H1 (cell line): ENCODE results near the gene PALD1. TPM values are rescaled to one million over a fixed set of nuclear protein-coding genes. Genes with fewer than 3 reads are reported as not detected.
A peak's percentile ranks its signal among the peaks of the same experiment; 100 is the strongest.

Source experiments
- CTCF ChIA-PET: fragments of 300-600 bp; sonication (Branson Sonifier 250); formaldehyde crosslinking; loops from one replicate; lab custom pipeline; 2021; ENCODE audit not compliant: partially characterized antibody; lab: Charles Lee
- POLR2A ChIA-PET: fragments of 300-600 bp; sonication (Branson Sonifier 250); formaldehyde crosslinking; loops from one replicate; lab custom pipeline; 2021; ENCODE audit warnings: inconsistent platforms; ENCODE audit not compliant: partially characterized antibody; lab: Charles Lee
- DNase-seq, 2 experiments: peaks; one replicate each; pipeline versions ENCODE4 v3.0.0 to v3.0.0-alpha.2; 2010 to 2022; ENCODE audit warnings: low spot score in 2 of 2, low read depth in 1 of 2, mixed read lengths in 1 of 2
- FAIRE-seq: peaks from 2 replicates; lab custom pipeline; 2011; peaks lifted over from hg19 to GRCh38; lab: Jason Lieb, UNC
- H2AFZ ChIP-seq: 2 replicates; pipeline ENCODE4 v1.8.1; 2012; ENCODE audit warnings: low read length, inconsistent platforms
- H2AK5ac ChIP-seq: 2 replicates; pipeline ENCODE4 v1.6.1; 2013; ENCODE audit warnings: low read depth, low read length
- H2BK120ac ChIP-seq: replicated peaks from 2 replicates; pipeline ENCODE3; 2013; ENCODE audit warnings: low read depth, low read length, inconsistent platforms
- H2BK12ac ChIP-seq: 2 replicates; pipeline ENCODE4 v1.6.1; 2013; ENCODE audit warnings: low read depth, low read length
- H2BK15ac ChIP-seq: 2 replicates; pipeline ENCODE4 v1.6.1; 2013; ENCODE audit warnings: low read length
- H2BK20ac ChIP-seq: 2 replicates; pipeline ENCODE4 v1.6.1; 2013; ENCODE audit warnings: low read length
- H2BK5ac ChIP-seq: 2 replicates; pipeline ENCODE4 v1.6.1; 2013; ENCODE audit warnings: low read depth, low read length
- H3K14ac ChIP-seq: 2 replicates; pipeline ENCODE4 v1.6.1; 2013; ENCODE audit warnings: inconsistent platforms; ENCODE audit not compliant: insufficient read length
- H3K18ac ChIP-seq: 2 replicates; pipeline ENCODE4 v1.6.1; 2013; ENCODE audit warnings: low read length; ENCODE audit errors: extremely low read depth
- H3K23ac ChIP-seq: 2 replicates; pipeline ENCODE4 v1.6.1; 2013; ENCODE audit warnings: inconsistent platforms; ENCODE audit not compliant: insufficient read length
- H3K23me2 ChIP-seq: 2 replicates; pipeline ENCODE4 v1.6.1; 2013; ENCODE audit warnings: low read depth, low read length
- H3K27ac ChIP-seq: 2 replicates; pipeline ENCODE4 v1.6.1; 2011; ENCODE audit warnings: low read depth, low read length, inconsistent platforms
- H3K27me3 ChIP-seq, 4 experiments: replicated peaks in 1 of 4; 1 replicate in 1 of 4; 2 replicates in 3 of 4; pipeline versions ENCODE4 v1.6.1 to v1.8.1; 2011 to 2013; ENCODE audit warnings: low read length in 3 of 4, mild to moderate bottlenecking in 3 of 4, inconsistent platforms in 2 of 4, mixed read lengths in 2 of 4, moderate library complexity in 1 of 4; ENCODE audit not compliant: control insufficient read depth in 3 of 4, insufficient read depth in 3 of 4; ENCODE audit errors: extremely low read depth in 1 of 4
- H3K36me3 ChIP-seq, 4 experiments: 2 replicates each; pipeline versions ENCODE4 v1.6.1 to v1.8.1; 2011 to 2013; ENCODE audit warnings: mild to moderate bottlenecking in 4 of 4, low read length in 3 of 4, moderate library complexity in 2 of 4, control low read depth in 1 of 4, inconsistent platforms in 1 of 4; ENCODE audit not compliant: insufficient read depth in 4 of 4, control insufficient read depth in 2 of 4
- H3K4ac ChIP-seq: replicated peaks from 2 replicates; pipeline ENCODE3; 2013; ENCODE audit warnings: low read length, low read depth, mixed read lengths, inconsistent platforms; ENCODE audit not compliant: insufficient read length
- H3K4me1 ChIP-seq, 4 experiments: replicated peaks in 1 of 4; 1 replicate in 1 of 4; 2 replicates in 3 of 4; pipeline versions ENCODE4 v1.6.1 to v1.8.1; 2011 to 2013; ENCODE audit warnings: low read length in 3 of 4, inconsistent platforms in 2 of 4, mixed read lengths in 1 of 4; ENCODE audit not compliant: insufficient read depth in 4 of 4, control insufficient read depth in 3 of 4
- H3K4me2 ChIP-seq, 2 experiments: 2 replicates each; pipeline versions ENCODE4 v1.6.1 to v1.8.1; 2011 to 2013; ENCODE audit warnings: low read depth in 2 of 2, low read length in 2 of 2, control low read depth in 1 of 2, inconsistent platforms in 1 of 2, mild to moderate bottlenecking in 1 of 2; ENCODE audit not compliant: insufficient read depth in 1 of 2
- H3K4me3 ChIP-seq, 4 experiments: fragments of 200-600, 300-600 bp in 1 of 4; sonication (generic), shearing (Covaris generic), sonication (Bioruptor Twin) in 1 of 4; 2 replicates each; pipeline versions ENCODE4 v1.5.1 to v1.8.1; 2011 to 2016; ENCODE audit warnings: low read length in 4 of 4, low read depth in 3 of 4, control low read depth in 2 of 4, inconsistent platforms in 2 of 4, mild to moderate bottlenecking in 2 of 4, mixed read lengths in 1 of 4, moderate library complexity in 1 of 4; ENCODE audit not compliant: insufficient read depth in 2 of 4; ENCODE audit errors: extremely low read depth in 1 of 4
- H3K56ac ChIP-seq: replicated peaks from 2 replicates; pipeline ENCODE3; 2013; ENCODE audit warnings: low read depth, mild to moderate bottlenecking, mixed read lengths, low read length, inconsistent platforms; ENCODE audit not compliant: insufficient read length
- H3K79me1 ChIP-seq: 2 replicates; pipeline ENCODE4 v1.6.1; 2013; ENCODE audit warnings: low read depth, low read length, control low read depth
- H3K79me2 ChIP-seq, 2 experiments: 2 replicates each; pipeline versions ENCODE4 v1.6.1 to v1.8.1; 2012 to 2013; ENCODE audit warnings: low read length in 2 of 2, mild to moderate bottlenecking in 2 of 2, inconsistent platforms in 1 of 2; ENCODE audit not compliant: insufficient read depth in 2 of 2, control insufficient read depth in 1 of 2
- H3K9ac ChIP-seq, 4 experiments: replicated peaks in 1 of 4; 1 replicate in 1 of 4; 2 replicates in 3 of 4; pipeline versions ENCODE4 v1.6.1 to v1.8.1; 2011 to 2013; ENCODE audit warnings: low read depth in 3 of 4, low read length in 3 of 4, control low read depth in 2 of 4, mild to moderate bottlenecking in 2 of 4, moderate library complexity in 2 of 4, inconsistent platforms in 1 of 4; ENCODE audit errors: extremely low read depth in 1 of 4
- H3K9me3 ChIP-seq, 2 experiments: 2 replicates each; pipeline versions ENCODE4 v1.6.1 to v1.8.1; 2012 to 2013; ENCODE audit warnings: mild to moderate bottlenecking in 2 of 2, moderate library complexity in 2 of 2, control low read depth in 1 of 2, inconsistent platforms in 1 of 2, low read depth in 1 of 2, low read length in 1 of 2, mixed read lengths in 1 of 2; ENCODE audit not compliant: insufficient read depth in 2 of 2
- H4K20me1 ChIP-seq, 2 experiments: replicated peaks in 1 of 2; 2 replicates each; pipeline versions ENCODE3 to v1.8.1; 2011 to 2013; ENCODE audit warnings: inconsistent platforms in 2 of 2, low read length in 2 of 2, mild to moderate bottlenecking in 1 of 2; ENCODE audit not compliant: insufficient read depth in 2 of 2, control insufficient read depth in 1 of 2
- H4K5ac ChIP-seq: 2 replicates; pipeline ENCODE4 v1.6.1; 2013; ENCODE audit warnings: low read length, low read depth, mixed read lengths, inconsistent platforms; ENCODE audit not compliant: insufficient read length
- H4K8ac ChIP-seq: 2 replicates; pipeline ENCODE4 v1.8.0; 2013; ENCODE audit warnings: mild to moderate bottlenecking, moderate library complexity, low read length, inconsistent platforms; ENCODE audit not compliant: insufficient read depth; ENCODE audit errors: extremely low read depth
- H4K91ac ChIP-seq: replicated peaks from 2 replicates; pipeline ENCODE3; 2013; ENCODE audit warnings: low read length, mixed read lengths, inconsistent platforms; ENCODE audit not compliant: insufficient read length
- CEBPB ChIP-seq: IDR thresholded peaks from 2 replicates; pipeline ENCODE4 v1.6.1; 2012; ENCODE audit warnings: low read depth, low read length
- SIRT6 ChIP-seq: IDR thresholded peaks from one replicate; pipeline ENCODE4 v1.7.1; 2012; ENCODE audit warnings: low read length, inconsistent platforms
- WGBS, 2 experiments: shearing (Covaris generic) in 1 of 2; methylation state at CpG; one replicate each; pipeline versions ENCODE4 v1.1.6 to v1.1.7; 2013 to 2015; ENCODE audit warnings: low lambda C conversion rate in 2 of 2, mixed read lengths in 2 of 2, inconsistent platforms in 1 of 2, low coverage in 1 of 2, missing lambda C conversion rate in 1 of 2; ENCODE audit not compliant: insufficient replicate concordance in 2 of 2, insufficient coverage in 1 of 2, insufficient read length in 1 of 2; ENCODE audit errors: extremely low coverage in 1 of 2, missing lambda C conversion rate in 1 of 2; 5-methylcytosine and 5-hydroxymethylcytosine counted together
- polyA plus RNA-seq, 7 experiments: library from polyadenylated mRNA; depleted of rRNA in 3 of 7; stranded (reverse) in 5 of 7; unstranded in 2 of 7; fragments of >200 nt in 5 of 7; fragments of 200-250 nt in 2 of 7; gene quantifications; 1 replicate in 5 of 7; 2 replicates in 1 of 7; 4 replicates in 1 of 7; pipeline versions ENCODE4 v1.2.1 to v1.2.3, GENCODE V29; 2011 to 2013; ENCODE audit warnings: missing spikeins in 2 of 7, mixed read lengths in 2 of 7
- total RNA-seq: library from RNA; stranded (reverse); fragmentation: NEBNext Ultra II Directional; extraction: Animal tissue kit (Norgen Biotek cat#: 25700); gene quantifications from 2 replicates; pipeline ENCODE4 v1.2.1, GENCODE V29; 2021

The PALD1 gene
- total and polyA plus RNA-seq, 2 of the 8 experiments (the other 6 are each of a cell fraction or from before 2014, with no cell fraction given): 13.3 to 32.8 TPM

DNA sequence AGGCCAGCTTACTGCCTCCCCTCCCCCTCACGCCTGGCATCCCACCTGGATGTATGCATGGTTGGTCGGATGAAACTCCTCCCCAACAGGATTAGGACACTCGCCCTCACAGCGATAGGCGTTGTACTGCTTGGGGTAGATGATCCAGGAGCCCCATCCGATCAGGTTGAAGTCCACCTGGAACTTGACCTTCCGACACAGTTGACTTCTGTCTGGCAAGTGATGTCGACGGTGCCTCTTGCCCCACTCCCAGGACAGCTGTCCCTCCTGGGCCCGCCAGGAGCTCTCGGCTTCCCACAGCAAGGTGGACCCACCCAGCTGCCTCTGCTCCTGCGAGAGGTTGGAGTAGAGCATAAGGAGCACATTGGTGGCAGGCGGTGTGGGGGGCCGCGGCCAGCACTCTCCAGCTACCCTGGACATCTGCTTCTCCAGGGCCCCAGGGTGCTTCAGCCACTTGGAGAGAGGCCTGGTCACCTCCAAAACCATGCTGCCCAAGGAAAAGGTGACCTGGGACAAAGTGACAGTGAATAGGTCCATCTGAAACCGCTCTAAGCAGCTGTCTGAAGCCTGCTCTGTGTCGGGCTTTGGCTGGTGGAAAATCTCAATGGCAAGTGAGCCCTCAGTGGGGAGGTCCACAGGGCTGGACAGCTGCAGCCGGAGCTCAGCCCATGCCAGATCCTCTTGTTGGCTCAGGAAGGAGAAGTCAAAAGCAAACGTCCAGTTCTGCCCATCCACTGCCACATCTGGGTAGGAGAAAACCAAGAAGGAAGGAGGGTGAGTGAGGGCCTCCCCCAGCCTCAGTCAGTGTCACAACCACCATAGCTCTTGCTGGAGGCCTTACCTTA is 43.1 kb upstream of the PALD1 start:
- Histone ChIP-seq H4K20me1 (peaks cover 2 to 21% of the 10 kb centered on the region in 2 experiments), H2AK5ac (no peak overlapping the region), H2BK5ac (no peak overlapping the region), H3K4me2 (no peak overlapping the region), H3K56ac (no peak overlapping the region), H2BK120ac (no peak overlapping the region), H4K5ac (no peak overlapping the region), H3K4me3 (no peak overlapping the region), H3K23me2 (peaks cover under 1% of the 10 kb centered on the region; the same call in 1 of the 2 replicates), H4K8ac (no peak overlapping the region), H3K79me1 (no peaks in the 10 kb centered on the region; the same call in 1 of the 2 replicates), H2BK12ac (no peak overlapping the region), H3K36me3 (peaks cover 0 to 3% (median 0%) of the 10 kb centered on the region in 4 experiments; a peak in 3 of 8 replicates), H4K91ac (no peak overlapping the region), H3K18ac (no peak overlapping the region), H3K79me2 (no peaks in the 10 kb centered on the region), H3K27ac (no peak overlapping the region), H3K14ac (no peak overlapping the region), H2AFZ (no peak overlapping the region), H3K9ac (no peak overlapping the region), H2BK20ac (no peak overlapping the region), H3K23ac (no peak overlapping the region), H3K27me3 (peaks cover 8 to 20% (median 17%) of the 10 kb centered on the region in 4 experiments), H3K9me3 (no peaks in the 10 kb centered on the region), H2BK15ac (0 out of 2 replicates have a peak overlapping the region, but pooled peaks have one; percentile 47), H3K4ac (no peak overlapping the region), H3K4me1 (no peaks in the 10 kb centered on the region; a peak in 4 of 7 replicates)
- TF ChIP-seq SIRT6 (no peak), CEBPB (no peak)
- DNase-seq: no peak
- 92% methylated on average over 19 of the region's 19 CpGs; no CpG with 5 or more reads in 1 of the 2 experiments for WGBS, 2 experiments
- ChIA-PET POLR2A (interaction anchor here (0.6 to 3.1 kb wide), 4 partner anchors 8 to 130 kb away, joined by 3 to 14 read pairs (median 3); no protein-coding TSS in a partner anchor), CTCF (interaction anchor here (0.6 to 9.2 kb wide), 8 partner anchors 10 to 105 kb away, joined by 3 to 67 read pairs (median 6); no protein-coding TSS in a partner anchor)
- no peak for FAIRE-seq
